GM21529 (cell line): ENCODE results near the gene ALDH2.
A peak's percentile ranks its signal among the peaks of the same experiment; 100 is the strongest.
"Not testable (repeated sequence)": the region's sequence is repeated elsewhere in the genome, so short reads cannot be mapped to it uniquely, and the experiment has no call there.

Experiments
- ATAC-seq: cut with Tn5 transposase; IDR thresholded peaks from one replicate; pipeline ENCODE4 v1.9.1; 2021; ENCODE audit not compliant: unreplicated experiment

The ALDH2 gene

DNA sequence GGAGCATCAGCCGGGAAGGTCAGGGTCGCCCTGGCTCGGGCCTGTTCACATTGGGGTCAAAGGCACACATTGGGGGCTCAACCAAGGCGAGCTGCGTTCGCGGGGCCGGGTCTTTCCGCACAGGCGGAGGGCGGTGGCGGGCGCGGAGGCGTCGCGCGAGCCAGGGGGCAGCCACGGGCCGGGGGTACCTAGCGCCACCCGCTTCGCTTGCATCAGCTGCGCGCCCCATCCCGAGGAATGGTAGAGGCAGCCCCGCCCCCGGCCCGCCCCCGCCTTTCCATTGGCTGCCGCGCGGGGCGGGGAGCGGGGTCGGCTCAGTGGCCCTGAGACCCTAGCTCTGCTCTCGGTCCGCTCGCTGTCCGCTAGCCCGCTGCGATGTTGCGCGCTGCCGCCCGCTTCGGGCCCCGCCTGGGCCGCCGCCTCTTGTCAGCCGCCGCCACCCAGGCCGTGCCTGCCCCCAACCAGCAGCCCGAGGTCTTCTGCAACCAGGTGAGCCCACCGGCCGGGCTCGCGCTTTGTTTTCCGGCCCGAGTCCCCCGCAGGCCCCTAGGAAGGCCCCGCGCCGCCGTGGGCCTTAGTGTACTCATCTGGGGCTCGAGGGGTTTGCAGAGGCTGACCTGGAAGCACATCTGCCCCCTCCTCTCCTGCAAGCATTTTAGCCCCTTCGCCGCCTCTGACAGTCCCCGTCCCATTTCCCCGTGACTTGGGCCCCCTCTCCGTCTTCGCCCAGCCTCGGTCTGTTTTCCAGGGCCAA, at the start of gene ALDH2:
TSS of gene ALDH2 (plus strand) at position 326 of the 754 bp plus-strand sequence. CDS start at position 376, 50 bp downstream.
- ATAC-seq: peak; percentile 48

DNA sequence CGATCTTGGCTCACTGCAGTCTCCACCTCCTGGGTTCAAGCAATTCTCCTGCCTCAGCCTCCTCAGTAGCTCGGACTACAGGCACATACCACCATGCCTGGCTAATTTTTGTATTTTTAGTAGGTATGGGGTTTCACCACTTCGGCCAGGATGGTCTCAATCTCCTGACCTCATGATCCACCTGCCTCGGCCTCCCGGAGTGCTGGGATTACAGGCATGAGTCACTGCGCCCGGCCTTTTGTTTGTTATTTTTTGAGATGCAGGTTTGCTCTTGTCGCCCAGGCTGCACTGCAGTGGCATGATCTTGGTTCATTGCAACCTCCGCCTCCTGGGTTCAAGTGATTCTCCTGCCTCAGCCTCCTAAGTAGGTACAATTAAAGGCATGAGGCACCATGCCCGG, 47.4 kb upstream of the ALDH2 start:
- ATAC-seq: not testable (repeated sequence)

DNA sequence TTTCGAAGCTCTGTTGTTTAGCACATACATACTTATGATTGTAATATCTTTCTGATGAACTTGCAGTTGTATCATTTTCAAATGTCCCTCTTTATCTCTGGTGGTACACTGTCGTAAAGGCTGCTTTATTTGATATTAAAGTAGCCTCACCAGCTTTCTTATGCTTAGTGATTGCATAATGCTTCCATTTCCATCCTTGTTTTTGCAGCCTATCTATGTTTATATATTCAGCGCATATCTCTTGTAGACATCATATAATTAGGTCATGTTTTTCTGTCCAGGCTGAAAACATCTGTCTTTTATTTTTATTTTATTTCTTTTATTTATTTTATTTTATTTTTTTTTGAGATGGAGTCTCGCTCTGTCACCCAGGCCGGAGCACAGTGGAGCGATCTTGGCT, 46.3 kb upstream of the ALDH2 start:
- ATAC-seq: no peak

DNA sequence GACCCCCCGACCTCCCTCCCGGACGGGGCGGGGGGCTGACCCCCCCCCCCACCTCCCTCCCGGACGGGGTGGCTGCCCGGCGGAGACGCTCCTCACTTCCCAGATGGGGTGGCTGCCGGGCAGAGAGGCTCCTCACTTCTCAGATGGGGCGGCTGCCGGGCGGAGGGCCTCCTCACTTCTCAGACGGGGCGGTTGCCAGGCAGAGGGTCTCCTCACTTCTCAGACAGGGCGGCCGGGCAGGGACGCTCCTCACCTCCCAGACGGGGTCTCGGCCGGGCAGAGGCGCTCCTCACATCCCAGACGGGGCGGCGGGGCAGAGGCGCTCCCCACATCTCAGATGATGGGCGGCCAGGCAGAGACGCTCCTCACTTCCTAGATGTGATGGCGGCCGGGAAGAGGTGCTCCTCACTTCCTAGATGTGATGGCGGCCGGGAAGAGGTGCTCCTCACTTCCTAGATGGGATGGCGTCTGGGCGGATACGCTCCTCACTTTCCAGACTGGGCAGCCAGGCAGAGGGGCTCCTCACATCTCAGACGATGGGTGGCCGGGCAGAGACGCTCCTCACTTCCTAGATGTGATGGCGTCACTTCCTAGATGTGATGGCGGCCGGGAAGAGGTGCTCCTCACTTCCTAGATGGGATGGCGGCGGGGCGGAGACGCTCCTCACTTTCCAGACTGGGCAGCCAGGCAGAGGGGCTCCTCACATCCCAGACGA, 42.9 kb upstream of the ALDH2 start:
- ATAC-seq: not testable (repeated sequence)

DNA sequence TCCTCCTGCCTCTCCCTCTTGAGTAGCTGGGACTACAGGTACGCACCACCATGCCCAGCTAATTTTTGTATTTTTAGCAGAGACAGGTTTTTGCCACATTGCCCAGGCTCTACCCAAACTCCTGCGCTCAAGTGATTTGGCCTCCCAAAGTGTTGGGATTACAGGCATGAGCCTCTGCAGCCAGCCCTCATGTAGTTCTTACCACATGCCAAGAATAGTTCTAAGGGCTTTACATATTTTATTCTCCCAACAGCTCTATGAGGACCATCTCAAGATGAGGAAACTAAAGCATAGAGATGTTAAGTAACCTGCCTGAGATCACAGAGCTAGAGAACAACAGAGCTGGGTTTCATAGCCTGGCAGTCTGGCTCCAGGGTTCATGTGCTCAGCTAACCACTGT, 37.9 kb upstream of the ALDH2 start:
- no peak for ATAC-seq

DNA sequence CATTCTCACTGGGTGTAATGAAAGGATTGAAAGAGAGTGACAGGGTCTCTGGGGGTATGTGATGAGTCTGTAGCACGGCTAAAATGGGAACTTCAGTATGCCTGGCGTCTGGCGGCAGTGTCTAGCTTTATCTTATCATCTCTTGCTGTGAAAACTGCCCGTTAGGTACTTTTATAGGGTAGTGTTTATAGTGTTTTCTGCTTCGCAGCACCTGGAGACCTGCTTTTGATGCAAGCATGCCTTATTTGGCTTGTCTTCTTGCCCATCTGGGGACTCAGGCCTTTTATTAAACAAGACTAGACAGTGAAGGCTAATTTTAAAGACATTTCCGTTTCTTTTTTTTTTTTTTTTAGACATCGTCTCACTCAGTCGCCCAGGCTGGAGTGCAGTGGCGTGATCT, 36.3 kb upstream of the ALDH2 start:
- ATAC-seq: no peak

DNA sequence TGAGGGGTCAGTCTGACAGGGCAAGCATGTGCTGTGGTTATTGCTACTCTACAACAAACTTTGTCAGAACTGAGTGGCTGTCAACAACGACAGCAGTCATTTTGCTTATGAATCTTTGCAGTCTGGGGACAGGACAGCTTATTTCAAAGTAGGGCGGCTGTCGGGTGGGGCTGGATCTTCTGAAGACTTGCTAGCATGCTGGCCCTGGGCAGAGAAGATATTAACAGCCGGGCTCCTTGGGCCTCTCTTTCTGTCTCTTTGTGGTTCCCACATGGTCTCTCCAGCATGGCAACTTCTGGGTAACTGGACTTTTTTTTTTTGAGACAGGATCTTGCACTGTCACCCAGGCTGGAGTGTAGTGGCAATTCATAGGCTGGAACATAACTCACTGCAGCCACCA, 33.9 kb upstream of the ALDH2 start:
- ATAC-seq: no peak

DNA sequence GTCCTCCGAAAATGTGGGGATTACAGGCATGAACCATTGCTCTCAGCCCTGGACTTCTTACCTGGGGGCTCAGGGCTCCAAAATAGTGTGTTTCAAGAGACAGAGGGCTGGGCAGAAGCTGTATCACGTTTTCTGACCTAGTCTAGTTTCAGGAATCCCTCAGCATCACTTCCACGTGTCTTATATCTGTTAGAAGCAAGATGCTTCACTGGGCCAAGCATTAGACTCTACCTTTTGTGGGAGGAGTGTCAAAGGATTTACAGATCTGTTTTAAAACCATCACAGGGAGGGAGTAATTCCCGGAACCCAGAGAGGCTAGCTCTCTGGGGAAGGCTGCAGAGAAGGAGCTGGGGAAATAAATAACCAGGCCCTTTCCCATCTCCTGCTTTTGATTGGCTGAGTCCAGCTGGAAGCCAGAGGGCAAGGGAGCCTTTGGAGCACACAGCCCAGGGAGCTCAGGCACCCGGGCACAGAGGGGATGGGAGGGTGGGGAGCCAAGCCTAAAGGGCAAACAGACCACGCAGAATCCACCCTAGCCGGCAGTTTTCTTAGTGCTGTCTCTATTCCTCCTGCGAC, 33.3 kb upstream of the ALDH2 start:
- no peak for ATAC-seq

DNA sequence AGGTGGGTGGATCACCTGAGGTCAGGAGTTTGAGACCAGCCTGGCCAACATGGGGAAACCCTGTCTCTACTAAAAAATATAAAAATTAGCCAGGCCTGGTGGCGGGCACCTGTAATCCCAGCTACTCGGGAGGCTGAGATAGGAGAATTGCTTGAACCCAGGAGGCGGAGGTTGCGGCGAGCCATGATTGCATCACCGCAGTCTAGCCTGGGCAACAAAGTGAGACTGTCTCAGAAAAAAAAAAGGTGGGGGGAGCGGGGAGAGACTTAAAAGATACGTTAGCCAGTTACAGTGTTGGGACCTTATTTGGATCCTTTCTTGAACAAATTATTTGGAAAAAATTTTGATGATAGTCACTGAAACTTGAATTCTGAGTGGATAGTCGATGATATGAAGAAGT, 27.2 kb upstream of the ALDH2 start:
- not testable (repeated sequence) for ATAC-seq

DNA sequence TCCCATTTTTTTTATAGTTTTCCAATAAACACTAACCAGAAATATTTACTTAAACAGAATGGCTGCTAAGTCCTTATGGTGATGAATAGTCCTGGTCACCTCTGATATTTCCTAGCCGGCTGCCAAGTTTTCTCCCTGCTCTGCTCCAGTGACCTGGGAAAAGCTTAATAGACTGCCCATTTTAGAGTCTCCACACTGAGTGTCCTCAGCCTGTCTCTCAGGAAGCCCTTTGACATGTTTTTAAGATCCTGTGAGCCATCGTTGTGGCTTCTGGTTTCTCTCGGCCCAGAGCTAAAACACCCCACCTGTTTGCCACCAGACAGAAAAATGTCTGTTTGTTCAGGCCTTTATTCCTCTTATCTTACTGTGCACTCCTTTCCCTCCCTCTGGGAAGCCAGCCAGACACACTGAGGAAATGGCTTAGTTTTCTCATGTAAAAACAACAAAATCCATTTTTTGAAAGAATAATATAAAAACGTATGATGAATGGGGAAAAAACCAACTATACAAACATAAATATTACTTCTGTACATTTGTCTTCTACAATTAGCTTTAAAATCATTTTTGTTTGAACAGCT, 25.4 kb upstream of the ALDH2 start:
- no peak for ATAC-seq

DNA sequence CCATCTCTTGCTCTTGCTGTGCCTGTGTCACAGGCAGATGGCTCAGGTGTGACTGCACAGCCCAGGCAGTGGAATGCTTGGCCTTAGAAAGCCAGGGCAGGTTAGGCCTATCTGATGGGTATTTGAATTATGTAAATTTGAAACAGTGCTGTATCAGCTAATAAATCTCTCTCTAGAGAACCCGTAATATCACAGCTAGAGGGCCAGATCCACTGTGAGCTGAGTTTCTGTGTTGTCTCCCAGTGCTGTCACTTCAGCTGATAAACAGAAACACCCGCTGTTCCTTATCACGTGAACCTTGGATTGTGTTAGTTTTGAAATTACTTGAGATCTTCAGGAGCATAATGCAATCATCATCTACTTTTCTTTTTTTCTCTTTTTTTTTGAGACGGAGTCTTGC, 21.5 kb upstream of the ALDH2 start:
- ATAC-seq: no peak

DNA sequence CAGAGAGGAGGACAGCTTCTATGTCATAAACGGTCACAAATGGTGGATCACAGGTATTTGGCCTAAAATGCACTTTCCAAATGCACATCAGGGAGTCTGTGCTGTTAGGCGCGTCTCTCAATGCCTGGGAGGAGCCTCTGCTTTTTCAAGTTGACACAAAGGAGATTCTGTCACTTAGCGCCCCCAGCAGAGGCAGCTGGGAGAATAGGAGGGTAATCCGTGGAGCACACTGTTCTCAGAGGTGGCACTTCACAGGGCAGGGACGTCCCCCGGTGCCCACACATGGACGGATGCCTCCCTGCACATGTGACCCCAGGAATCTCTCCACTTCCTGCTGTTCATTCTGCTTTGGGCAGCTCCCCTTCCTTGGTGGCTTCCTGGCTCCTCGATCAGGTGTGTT, 19.4 kb upstream of the ALDH2 start:
- ATAC-seq: no peak

DNA sequence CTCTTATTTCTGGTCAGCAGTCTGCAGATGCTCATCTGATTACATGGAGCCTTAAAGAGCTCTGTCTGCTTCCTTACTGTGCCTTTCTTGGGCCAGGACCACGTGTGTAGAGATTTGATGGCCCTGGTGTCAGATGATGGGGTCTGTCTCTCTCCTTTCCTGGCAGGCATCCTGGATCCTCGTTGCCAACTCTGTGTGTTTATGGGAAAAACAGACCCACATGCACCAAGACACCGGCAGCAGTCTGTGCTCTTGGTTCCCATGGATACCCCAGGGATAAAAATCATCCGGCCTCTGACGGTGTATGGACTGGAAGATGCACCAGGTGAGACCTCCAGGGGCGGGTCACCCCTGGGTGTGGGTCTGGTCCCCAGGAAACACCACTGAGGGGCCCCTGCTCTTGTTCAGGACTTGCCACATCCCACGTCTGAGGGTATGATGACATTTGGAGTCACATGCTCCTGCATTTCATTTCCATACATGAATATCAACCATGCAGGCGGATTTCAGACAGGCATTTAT, 18.5 kb upstream of the ALDH2 start:
- ATAC-seq: no peak

DNA sequence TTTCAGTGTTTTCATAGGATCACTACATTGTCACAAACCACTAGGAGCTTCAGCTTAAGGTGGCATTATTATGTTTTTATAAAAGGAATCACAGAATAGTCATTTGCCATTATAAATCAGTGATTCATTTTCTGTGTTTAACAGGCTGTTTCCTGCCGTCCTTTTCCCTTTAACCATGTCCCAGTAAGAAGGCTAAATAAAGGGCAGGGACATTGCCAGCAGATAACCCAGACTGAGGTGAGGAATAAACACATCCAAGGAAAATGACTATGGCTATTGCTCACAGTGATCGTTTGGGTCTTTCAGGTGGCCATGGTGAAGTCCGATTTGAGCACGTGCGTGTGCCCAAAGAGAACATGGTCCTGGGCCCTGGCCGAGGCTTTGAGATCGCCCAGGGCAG, 17.9 kb upstream of the ALDH2 start:
- ATAC-seq: no peak

DNA sequence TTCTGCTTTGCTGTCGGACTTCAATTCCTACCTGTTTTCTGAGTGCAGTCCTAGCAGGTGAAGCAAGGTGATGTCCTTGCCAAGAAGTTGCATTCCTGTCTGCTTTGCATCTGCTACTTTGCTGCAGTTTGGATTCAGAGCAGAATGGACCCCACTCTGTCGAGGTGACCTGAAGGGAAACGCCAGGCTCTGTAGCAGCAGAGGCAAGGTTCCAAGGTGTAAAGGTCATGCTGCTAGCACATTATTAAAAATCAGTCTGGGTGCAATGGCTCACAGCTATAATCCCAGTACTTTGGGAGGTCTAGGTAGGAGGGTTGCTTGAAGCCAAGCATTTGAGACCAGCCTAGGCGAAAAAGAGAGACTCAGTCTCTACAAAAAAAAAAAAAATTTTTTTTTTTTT, 17.3 kb upstream of the ALDH2 start:
- no peak for ATAC-seq

DNA sequence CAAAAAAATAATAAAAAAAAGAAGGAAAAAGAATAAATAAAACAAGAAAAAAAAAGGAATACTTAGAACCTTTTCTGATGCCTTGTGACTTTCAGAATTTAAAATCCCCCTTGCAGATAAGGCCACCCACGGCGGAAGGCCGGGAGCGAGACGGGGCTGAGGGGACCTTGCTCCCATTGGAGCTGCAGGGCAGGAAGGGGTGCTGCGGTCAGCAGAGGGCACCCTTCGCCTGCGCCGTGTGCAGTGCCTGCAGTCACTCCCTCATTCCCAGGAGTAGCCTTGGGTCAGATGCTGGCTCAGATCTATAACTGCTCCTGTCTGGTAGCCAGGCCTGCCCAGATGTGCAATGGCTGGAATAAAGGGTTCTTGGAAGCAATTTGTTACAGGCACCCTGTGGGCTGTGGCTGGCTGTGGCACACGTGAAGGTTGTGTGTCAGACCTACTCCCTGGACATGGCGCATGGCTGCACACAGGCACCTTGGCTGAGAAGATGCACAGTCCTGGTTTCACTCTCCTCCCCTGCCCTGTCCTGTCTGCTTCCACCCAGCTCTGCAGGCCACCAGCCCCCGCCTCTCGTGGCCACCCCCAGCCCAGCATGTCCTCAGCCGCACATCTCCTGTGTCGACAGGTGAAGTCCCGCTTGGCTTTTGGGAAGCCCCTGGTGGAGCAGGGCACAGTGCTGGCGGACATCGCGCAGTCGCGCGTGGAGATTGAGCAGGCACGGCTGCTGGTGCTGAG, 13.4 kb upstream of the ALDH2 start:
- no peak for ATAC-seq

DNA sequence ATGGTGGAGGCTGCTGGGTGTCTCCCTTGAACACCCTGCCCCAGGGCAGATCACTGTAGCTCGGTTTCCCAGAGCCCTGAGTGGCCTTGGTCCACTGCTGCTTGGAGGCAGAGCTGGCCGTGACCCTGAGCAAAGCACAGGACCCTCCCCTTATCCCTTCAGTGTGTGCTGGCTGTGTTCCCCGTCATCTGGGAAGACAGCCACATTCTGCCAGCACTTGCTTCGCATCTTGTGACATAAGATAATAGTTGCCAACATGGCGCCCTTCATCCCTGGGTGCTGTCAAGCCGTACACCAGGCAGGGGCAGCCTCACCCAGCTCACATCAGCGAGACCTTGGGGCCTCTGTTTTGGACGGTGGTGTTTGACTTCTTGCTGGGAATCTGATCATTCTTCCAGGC, 12.1 kb upstream of the ALDH2 start:
- no peak for ATAC-seq

DNA sequence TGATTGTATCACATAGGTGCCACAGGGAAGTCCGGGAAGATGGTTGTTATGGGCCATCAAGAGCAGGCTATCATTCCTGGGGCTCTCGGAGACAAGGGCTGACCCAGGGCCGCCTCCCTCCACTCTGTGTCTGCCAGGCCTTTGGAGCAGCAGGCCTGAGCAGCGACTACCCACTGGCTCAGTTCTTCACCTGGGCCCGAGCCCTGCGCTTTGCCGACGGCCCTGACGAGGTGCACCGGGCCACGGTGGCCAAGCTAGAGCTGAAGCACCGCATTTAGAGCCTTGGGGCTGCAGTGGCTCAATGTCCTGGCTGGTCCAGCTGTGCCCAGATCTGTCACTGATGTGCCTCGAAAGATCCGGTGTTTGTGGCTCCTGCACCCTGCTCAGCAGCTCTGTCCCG, 10.5 kb upstream of the ALDH2 start:
- no peak for ATAC-seq

DNA sequence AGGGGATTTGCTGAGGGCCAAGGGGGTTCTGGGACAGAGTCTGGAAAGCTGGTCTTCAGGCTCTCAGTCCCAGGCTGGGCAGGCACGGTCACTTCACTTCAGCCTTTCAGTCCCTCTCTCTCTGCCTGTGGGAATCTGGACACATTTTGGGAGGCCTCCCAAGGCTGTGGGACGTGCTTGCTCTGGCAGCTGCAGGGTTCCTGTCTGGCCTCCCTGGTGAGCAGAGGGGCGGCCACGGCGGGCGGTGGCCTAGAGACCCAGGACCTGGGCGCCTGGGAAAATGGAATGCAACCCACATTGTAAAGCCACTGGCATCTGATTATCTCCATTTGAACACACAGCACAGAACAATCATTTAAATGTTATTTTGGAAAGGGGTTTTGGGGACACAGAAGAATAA, 10.1 kb upstream of the ALDH2 start:
- no peak for ATAC-seq

DNA sequence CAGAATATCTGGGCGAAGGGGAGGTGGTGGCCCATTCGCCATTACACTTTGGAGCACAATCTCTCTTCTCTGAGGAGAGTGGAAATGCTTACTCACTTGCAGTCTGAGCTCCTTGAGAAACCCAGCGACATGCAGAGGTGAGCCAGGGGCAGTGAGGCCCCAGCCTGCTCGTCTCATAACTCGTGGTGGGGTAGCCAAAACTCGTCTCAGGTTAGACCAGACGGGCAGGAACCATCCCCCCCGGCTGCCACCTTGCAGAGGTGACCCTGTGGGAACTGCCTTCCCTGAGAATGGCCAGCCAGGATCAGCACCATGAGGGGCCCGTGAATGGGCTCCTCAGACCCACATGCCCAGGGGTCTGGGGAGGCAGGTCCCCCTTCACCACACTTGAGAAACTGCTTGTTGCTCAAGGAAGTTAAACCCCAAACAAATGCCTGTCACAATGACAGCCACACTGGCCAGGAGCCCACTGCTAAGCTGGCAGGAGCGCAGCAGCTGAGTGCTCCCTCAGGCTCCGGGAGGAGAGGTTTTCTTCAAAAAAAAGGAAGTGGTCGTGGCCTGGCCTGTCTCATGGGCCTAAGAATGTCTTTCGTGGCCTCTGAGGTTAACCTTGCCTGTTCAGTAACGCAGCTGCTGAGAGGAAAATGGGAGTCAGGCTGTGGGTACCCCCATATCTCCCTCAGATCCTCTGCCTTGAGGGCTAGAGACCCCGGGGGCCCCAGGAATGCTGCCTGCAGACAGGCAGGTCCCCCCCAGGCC, 9.2 kb upstream of the ALDH2 start:
- no peak for ATAC-seq
